H1 (cell line): ENCODE measurements around the gene DTNB. TPM values are rescaled to one million over a fixed set of nuclear protein-coding genes. Genes with fewer than 3 reads are reported as not detected.

Experiments used
- CTCF ChIA-PET: fragments of 300-600 bp; sonication (Branson Sonifier 250); formaldehyde crosslinking; loops from one replicate; lab custom pipeline; 2021; ENCODE audit not compliant: partially characterized antibody; lab: Charles Lee
- POLR2A ChIA-PET: fragments of 300-600 bp; sonication (Branson Sonifier 250); formaldehyde crosslinking; loops from one replicate; lab custom pipeline; 2021; ENCODE audit warnings: inconsistent platforms; ENCODE audit not compliant: partially characterized antibody; lab: Charles Lee
- DNase-seq, 2 experiments: peaks; one replicate each; pipeline versions ENCODE4 v3.0.0 to v3.0.0-alpha.2; 2010 to 2022; ENCODE audit warnings: low spot score in 2 of 2, low read depth in 1 of 2, mixed read lengths in 1 of 2
- FAIRE-seq: peaks from 2 replicates; lab custom pipeline; 2011; peaks lifted over from hg19 to GRCh38; lab: Jason Lieb, UNC
- H2AFZ ChIP-seq: 2 replicates; pipeline ENCODE4 v1.8.1; 2012; ENCODE audit warnings: low read length, inconsistent platforms
- H2AK5ac ChIP-seq: 2 replicates; pipeline ENCODE4 v1.6.1; 2013; ENCODE audit warnings: low read depth, low read length
- H2BK120ac ChIP-seq: replicated peaks from 2 replicates; pipeline ENCODE3; 2013; ENCODE audit warnings: low read depth, low read length, inconsistent platforms
- H2BK12ac ChIP-seq: 2 replicates; pipeline ENCODE4 v1.6.1; 2013; ENCODE audit warnings: low read depth, low read length
- H2BK15ac ChIP-seq: 2 replicates; pipeline ENCODE4 v1.6.1; 2013; ENCODE audit warnings: low read length
- H2BK20ac ChIP-seq: 2 replicates; pipeline ENCODE4 v1.6.1; 2013; ENCODE audit warnings: low read length
- H2BK5ac ChIP-seq: 2 replicates; pipeline ENCODE4 v1.6.1; 2013; ENCODE audit warnings: low read depth, low read length
- H3K14ac ChIP-seq: 2 replicates; pipeline ENCODE4 v1.6.1; 2013; ENCODE audit warnings: inconsistent platforms; ENCODE audit not compliant: insufficient read length
- H3K18ac ChIP-seq: 2 replicates; pipeline ENCODE4 v1.6.1; 2013; ENCODE audit warnings: low read length; ENCODE audit errors: extremely low read depth
- H3K23ac ChIP-seq: 2 replicates; pipeline ENCODE4 v1.6.1; 2013; ENCODE audit warnings: inconsistent platforms; ENCODE audit not compliant: insufficient read length
- H3K23me2 ChIP-seq: 2 replicates; pipeline ENCODE4 v1.6.1; 2013; ENCODE audit warnings: low read depth, low read length
- H3K27ac ChIP-seq: 2 replicates; pipeline ENCODE4 v1.6.1; 2011; ENCODE audit warnings: low read depth, low read length, inconsistent platforms
- H3K27me3 ChIP-seq, 4 experiments: replicated peaks in 1 of 4; 1 replicate in 1 of 4; 2 replicates in 3 of 4; pipeline versions ENCODE4 v1.6.1 to v1.8.1; 2011 to 2013; ENCODE audit warnings: low read length in 3 of 4, mild to moderate bottlenecking in 3 of 4, inconsistent platforms in 2 of 4, mixed read lengths in 2 of 4, moderate library complexity in 1 of 4; ENCODE audit not compliant: control insufficient read depth in 3 of 4, insufficient read depth in 3 of 4; ENCODE audit errors: extremely low read depth in 1 of 4
- H3K36me3 ChIP-seq, 4 experiments: 2 replicates each; pipeline versions ENCODE4 v1.6.1 to v1.8.1; 2011 to 2013; ENCODE audit warnings: mild to moderate bottlenecking in 4 of 4, low read length in 3 of 4, moderate library complexity in 2 of 4, control low read depth in 1 of 4, inconsistent platforms in 1 of 4; ENCODE audit not compliant: insufficient read depth in 4 of 4, control insufficient read depth in 2 of 4
- H3K4ac ChIP-seq: replicated peaks from 2 replicates; pipeline ENCODE3; 2013; ENCODE audit warnings: low read length, low read depth, mixed read lengths, inconsistent platforms; ENCODE audit not compliant: insufficient read length
- H3K4me1 ChIP-seq, 4 experiments: replicated peaks in 1 of 4; 1 replicate in 1 of 4; 2 replicates in 3 of 4; pipeline versions ENCODE4 v1.6.1 to v1.8.1; 2011 to 2013; ENCODE audit warnings: low read length in 3 of 4, inconsistent platforms in 2 of 4, mixed read lengths in 1 of 4; ENCODE audit not compliant: insufficient read depth in 4 of 4, control insufficient read depth in 3 of 4
- H3K4me2 ChIP-seq, 2 experiments: 2 replicates each; pipeline versions ENCODE4 v1.6.1 to v1.8.1; 2011 to 2013; ENCODE audit warnings: low read depth in 2 of 2, low read length in 2 of 2, control low read depth in 1 of 2, inconsistent platforms in 1 of 2, mild to moderate bottlenecking in 1 of 2; ENCODE audit not compliant: insufficient read depth in 1 of 2
- H3K4me3 ChIP-seq, 4 experiments: fragments of 200-600, 300-600 bp in 1 of 4; sonication (generic), shearing (Covaris generic), sonication (Bioruptor Twin) in 1 of 4; 2 replicates each; pipeline versions ENCODE4 v1.5.1 to v1.8.1; 2011 to 2016; ENCODE audit warnings: low read length in 4 of 4, low read depth in 3 of 4, control low read depth in 2 of 4, inconsistent platforms in 2 of 4, mild to moderate bottlenecking in 2 of 4, mixed read lengths in 1 of 4, moderate library complexity in 1 of 4; ENCODE audit not compliant: insufficient read depth in 2 of 4; ENCODE audit errors: extremely low read depth in 1 of 4
- H3K56ac ChIP-seq: replicated peaks from 2 replicates; pipeline ENCODE3; 2013; ENCODE audit warnings: low read depth, mild to moderate bottlenecking, mixed read lengths, low read length, inconsistent platforms; ENCODE audit not compliant: insufficient read length
- H3K79me1 ChIP-seq: 2 replicates; pipeline ENCODE4 v1.6.1; 2013; ENCODE audit warnings: low read depth, low read length, control low read depth
- H3K79me2 ChIP-seq, 2 experiments: 2 replicates each; pipeline versions ENCODE4 v1.6.1 to v1.8.1; 2012 to 2013; ENCODE audit warnings: low read length in 2 of 2, mild to moderate bottlenecking in 2 of 2, inconsistent platforms in 1 of 2; ENCODE audit not compliant: insufficient read depth in 2 of 2, control insufficient read depth in 1 of 2
- H3K9ac ChIP-seq, 4 experiments: replicated peaks in 1 of 4; 1 replicate in 1 of 4; 2 replicates in 3 of 4; pipeline versions ENCODE4 v1.6.1 to v1.8.1; 2011 to 2013; ENCODE audit warnings: low read depth in 3 of 4, low read length in 3 of 4, control low read depth in 2 of 4, mild to moderate bottlenecking in 2 of 4, moderate library complexity in 2 of 4, inconsistent platforms in 1 of 4; ENCODE audit errors: extremely low read depth in 1 of 4
- H3K9me3 ChIP-seq, 2 experiments: 2 replicates each; pipeline versions ENCODE4 v1.6.1 to v1.8.1; 2012 to 2013; ENCODE audit warnings: mild to moderate bottlenecking in 2 of 2, moderate library complexity in 2 of 2, control low read depth in 1 of 2, inconsistent platforms in 1 of 2, low read depth in 1 of 2, low read length in 1 of 2, mixed read lengths in 1 of 2; ENCODE audit not compliant: insufficient read depth in 2 of 2
- H4K20me1 ChIP-seq, 2 experiments: replicated peaks in 1 of 2; 2 replicates each; pipeline versions ENCODE3 to v1.8.1; 2011 to 2013; ENCODE audit warnings: inconsistent platforms in 2 of 2, low read length in 2 of 2, mild to moderate bottlenecking in 1 of 2; ENCODE audit not compliant: insufficient read depth in 2 of 2, control insufficient read depth in 1 of 2
- H4K5ac ChIP-seq: 2 replicates; pipeline ENCODE4 v1.6.1; 2013; ENCODE audit warnings: low read length, low read depth, mixed read lengths, inconsistent platforms; ENCODE audit not compliant: insufficient read length
- H4K8ac ChIP-seq: 2 replicates; pipeline ENCODE4 v1.8.0; 2013; ENCODE audit warnings: mild to moderate bottlenecking, moderate library complexity, low read length, inconsistent platforms; ENCODE audit not compliant: insufficient read depth; ENCODE audit errors: extremely low read depth
- H4K91ac ChIP-seq: replicated peaks from 2 replicates; pipeline ENCODE3; 2013; ENCODE audit warnings: low read length, mixed read lengths, inconsistent platforms; ENCODE audit not compliant: insufficient read length
- CHD2 ChIP-seq: IDR thresholded peaks from 2 replicates; pipeline ENCODE4 v1.6.1; 2012; ENCODE audit warnings: low read length, improper control_type of control experiment
- CTBP2 ChIP-seq: IDR thresholded peaks from 2 replicates; pipeline ENCODE4 v1.7.0; 2011; ENCODE audit warnings: borderline replicate concordance, mild to moderate bottlenecking, moderate library complexity, mixed read lengths, low read length; ENCODE audit not compliant: insufficient read depth, insufficient read length
- RBBP5 ChIP-seq: IDR thresholded peaks from 2 replicates; pipeline ENCODE4 v1.7.1; 2012; ENCODE audit warnings: low read depth, mild to moderate bottlenecking, inconsistent platforms, low read length, moderate library complexity, borderline replicate concordance
- SAP30 ChIP-seq: fragments of 300-600 bp; sonication (generic); IDR thresholded peaks from 2 replicates; pipeline ENCODE4 v1.7.1; 2012; ENCODE audit warnings: low read length, moderate library complexity, mild to moderate bottlenecking, inconsistent platforms; ENCODE audit not compliant: insufficient read depth, insufficient replicate concordance
- TEAD4 ChIP-seq: IDR thresholded peaks from 2 replicates; pipeline ENCODE4 v1.6.1; 2012; ENCODE audit warnings: low read depth, low read length, inconsistent platforms, mixed read lengths
- WGBS, 2 experiments: shearing (Covaris generic) in 1 of 2; methylation state at CpG; one replicate each; pipeline versions ENCODE4 v1.1.6 to v1.1.7; 2013 to 2015; ENCODE audit warnings: low lambda C conversion rate in 2 of 2, mixed read lengths in 2 of 2, inconsistent platforms in 1 of 2, low coverage in 1 of 2, missing lambda C conversion rate in 1 of 2; ENCODE audit not compliant: insufficient replicate concordance in 2 of 2, insufficient coverage in 1 of 2, insufficient read length in 1 of 2; ENCODE audit errors: extremely low coverage in 1 of 2, missing lambda C conversion rate in 1 of 2; 5-methylcytosine and 5-hydroxymethylcytosine counted together
- polyA plus RNA-seq, 7 experiments: library from polyadenylated mRNA; depleted of rRNA in 3 of 7; stranded (reverse) in 5 of 7; unstranded in 2 of 7; fragments of >200 nt in 5 of 7; fragments of 200-250 nt in 2 of 7; gene quantifications; 1 replicate in 5 of 7; 2 replicates in 1 of 7; 4 replicates in 1 of 7; pipeline versions ENCODE4 v1.2.1 to v1.2.3, GENCODE V29; 2011 to 2013; ENCODE audit warnings: missing spikeins in 2 of 7, mixed read lengths in 2 of 7
- total RNA-seq: library from RNA; stranded (reverse); fragmentation: NEBNext Ultra II Directional; extraction: Animal tissue kit (Norgen Biotek cat#: 25700); gene quantifications from 2 replicates; pipeline ENCODE4 v1.2.1, GENCODE V29; 2021

DTNB gene
- total and polyA plus RNA-seq, 2 of the 8 experiments (the other 6 are each of a cell fraction or from before 2014, with no cell fraction given): 39.6 to 49.5 TPM

DNA sequence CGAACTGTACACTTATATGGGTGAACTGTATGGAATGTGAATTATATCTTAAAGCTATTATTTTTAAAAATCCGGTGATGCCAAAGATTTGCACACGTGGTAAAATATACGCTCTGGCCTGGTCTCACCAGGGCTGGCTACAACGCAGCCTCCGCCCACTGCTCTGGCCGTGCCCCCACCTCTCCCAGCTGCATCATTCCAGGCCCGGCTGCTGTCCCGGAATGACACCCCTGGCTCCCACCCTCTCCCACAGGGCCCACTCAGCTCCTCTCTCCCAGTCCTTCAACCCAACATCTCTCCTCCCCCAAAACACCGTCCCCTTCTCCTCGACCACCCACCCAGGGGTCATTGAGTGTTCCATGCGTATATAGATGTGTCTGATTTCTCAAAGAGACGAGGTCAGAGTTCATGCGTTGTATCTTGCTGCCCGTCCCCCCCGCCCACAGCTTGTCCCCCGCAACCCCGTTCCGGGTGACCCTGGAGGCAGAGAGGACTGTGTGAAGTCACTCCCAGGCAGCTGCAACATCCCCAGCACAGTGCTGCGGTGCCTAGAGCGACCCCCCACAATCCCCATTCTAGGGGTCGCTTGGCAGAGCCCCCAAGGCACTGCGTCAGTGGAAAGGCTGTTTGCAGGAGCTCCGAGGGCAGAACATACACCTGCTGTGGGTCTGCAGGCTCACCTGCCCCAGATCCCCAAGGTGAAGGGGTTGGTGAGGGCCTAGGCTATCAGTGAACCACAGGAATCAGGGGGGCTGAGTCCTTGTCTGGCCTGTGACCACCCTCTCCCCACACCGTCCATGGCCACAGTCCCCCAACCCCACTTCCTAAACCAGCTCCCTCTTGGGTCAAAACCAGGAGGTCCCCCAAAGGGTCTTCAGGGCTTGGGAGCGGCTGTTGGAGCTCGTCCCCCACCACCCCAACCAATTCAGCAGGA lies 345.0 kb downstream of the DTNB start:
- no peak overlapping the region for H3K27ac ChIP-seq
- H3K9ac ChIP-seq: no peak overlapping the region
- H3K4ac ChIP-seq: no peak overlapping the region
- H3K79me2 ChIP-seq: no peaks in the 10 kb centered on the region
- H4K5ac ChIP-seq: no peak overlapping the region
- FAIRE-seq (no peak), DNase-seq (no peak)
- no peak overlapping the region for H2BK20ac ChIP-seq
- no peak overlapping the region for H2AK5ac ChIP-seq
- H3K79me1 ChIP-seq: no peaks in the 10 kb centered on the region; the same call in 1 of the 2 replicates
- H3K56ac ChIP-seq: no peak overlapping the region
- no peaks in the 10 kb centered on the region for H4K20me1 ChIP-seq
- peaks cover 0 to 6% of the 10 kb centered on the region in 2 experiments; a peak in 2 of 4 replicates for H3K9me3 ChIP-seq
- no peak overlapping the region for H3K18ac ChIP-seq
- H3K14ac ChIP-seq: no peak overlapping the region
- H3K23ac ChIP-seq: no peak overlapping the region
- no peaks in the 10 kb centered on the region for H3K36me3 ChIP-seq
- H2BK120ac ChIP-seq: no peak overlapping the region
- no peak overlapping the region for H3K4me2 ChIP-seq
- no peaks in the 10 kb centered on the region; the same call in 1 of the 2 replicates for H3K23me2 ChIP-seq
- H2AFZ ChIP-seq: no peak overlapping the region
- H2BK12ac ChIP-seq: no peak overlapping the region
- 93% methylated on average over 18 of the region's 27 CpGs; no CpG with 5 or more reads in 1 of the 2 experiments for WGBS, 2 experiments
- no peaks in the 10 kb centered on the region; a peak in 1 of 7 replicates for H3K27me3 ChIP-seq
- no peak overlapping the region; the same call in 1 of the 2 replicates for H4K8ac ChIP-seq
- CTCF ChIA-PET: interaction anchor here (1.5 to 3.7 kb wide), 5 partner anchors 9 to 47 kb away, joined by 3 to 26 read pairs (median 7); no protein-coding TSS in a partner anchor
- TF ChIP-seq SAP30 (no peak), CTBP2 (no peak), RBBP5 (no peak), CHD2 (no peak), TEAD4 (no peak)
- H2BK15ac ChIP-seq: no peak overlapping the region
- POLR2A ChIA-PET: interaction anchor here (1.5 kb wide), 1 partner anchor 13 kb away, joined by 4 read pairs; no protein-coding TSS in a partner anchor
- peaks cover 0 to 6% (median 4%) of the 10 kb centered on the region in 4 experiments; a peak in 5 of 7 replicates for H3K4me1 ChIP-seq
- H4K91ac ChIP-seq: no peak overlapping the region
- no peak overlapping the region for H2BK5ac ChIP-seq
- H3K4me3 ChIP-seq: no peak overlapping the region
